Activated CD4-positive, alpha-beta T cell treated with anti-CD3 and anti-CD28 coated beads, Interleukin-2, amount 50 U/mL, for 1 hour (primary cell): Measurements from ENCODE around the gene MRPS9.

Experiments used
- DNase-seq: peaks from one replicate; pipeline ENCODE4 v3.0.0-alpha.2; 2020

MRPS9 gene

DNA sequence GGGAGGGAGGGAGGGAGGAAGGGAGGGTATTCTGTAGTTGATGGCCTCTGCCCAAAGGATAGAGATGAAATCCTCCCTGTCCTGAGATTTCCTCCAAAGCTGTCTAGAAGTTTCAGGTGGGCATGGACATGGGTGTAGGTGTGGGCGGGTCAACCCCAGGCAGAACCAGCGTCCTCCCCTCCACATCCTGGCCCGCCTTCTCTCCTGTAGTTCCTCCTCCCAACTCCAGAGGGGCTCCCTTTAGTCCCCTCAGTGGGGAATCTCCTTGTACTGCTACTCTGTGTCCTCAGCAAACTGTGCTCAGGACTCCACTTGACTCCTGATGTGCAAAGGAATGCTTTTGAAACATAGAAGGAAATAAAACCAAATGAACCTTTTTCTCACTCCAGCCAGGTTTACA, 88.1 kb downstream of the MRPS9 start:
- DNase-seq: no peak

DNA sequence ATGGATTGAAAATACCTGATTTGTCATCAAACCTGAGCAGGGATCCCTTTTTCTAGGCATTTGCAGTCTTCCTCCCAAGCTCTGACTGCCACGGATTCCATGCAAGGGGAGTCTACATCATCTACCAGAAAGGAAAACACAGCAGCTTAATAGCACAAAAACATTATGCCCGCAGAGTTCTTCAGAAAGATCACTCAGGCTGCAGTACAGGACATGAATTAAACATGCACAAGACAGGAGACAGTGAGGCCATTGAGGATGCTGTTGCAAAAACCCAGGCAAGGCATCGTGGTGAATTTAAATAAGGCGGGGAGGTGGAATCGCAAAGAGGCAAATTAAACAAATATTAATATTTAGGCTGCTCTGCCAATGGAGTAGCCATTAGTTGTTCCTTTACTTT, 88.5 kb downstream of the MRPS9 start:
- DNase-seq: no peak

DNA sequence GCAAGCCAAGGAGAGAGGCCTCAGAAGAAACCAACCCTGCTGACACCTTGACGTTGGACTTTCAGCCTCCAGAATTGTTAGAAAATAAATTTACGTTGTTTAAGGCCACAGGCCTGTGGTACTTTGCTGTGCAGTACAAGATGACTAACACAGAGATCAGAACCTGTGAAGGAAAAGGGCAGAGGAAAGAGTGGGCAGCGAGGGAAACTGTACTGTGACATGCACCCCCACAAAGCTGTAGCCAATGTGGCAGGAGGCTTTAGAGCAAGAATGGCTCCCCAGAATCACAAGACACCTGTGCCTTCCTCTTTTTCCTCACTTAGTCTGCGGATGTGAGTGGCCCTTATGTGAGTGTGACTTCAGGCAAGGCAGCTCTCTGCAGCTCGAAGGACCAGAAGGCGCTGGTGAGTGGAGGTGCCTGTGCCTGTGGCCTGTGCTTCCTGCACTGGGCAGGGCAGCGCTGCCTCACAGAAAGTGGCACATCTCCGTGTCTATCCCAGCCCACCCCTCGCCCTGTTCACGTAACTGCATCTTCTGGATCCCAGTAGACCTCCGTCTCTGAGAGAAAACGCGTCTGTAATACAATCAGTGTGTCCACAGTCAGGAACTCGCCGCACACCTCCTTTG, 89.5 kb downstream of the MRPS9 start:
- DNase-seq: no peak

DNA sequence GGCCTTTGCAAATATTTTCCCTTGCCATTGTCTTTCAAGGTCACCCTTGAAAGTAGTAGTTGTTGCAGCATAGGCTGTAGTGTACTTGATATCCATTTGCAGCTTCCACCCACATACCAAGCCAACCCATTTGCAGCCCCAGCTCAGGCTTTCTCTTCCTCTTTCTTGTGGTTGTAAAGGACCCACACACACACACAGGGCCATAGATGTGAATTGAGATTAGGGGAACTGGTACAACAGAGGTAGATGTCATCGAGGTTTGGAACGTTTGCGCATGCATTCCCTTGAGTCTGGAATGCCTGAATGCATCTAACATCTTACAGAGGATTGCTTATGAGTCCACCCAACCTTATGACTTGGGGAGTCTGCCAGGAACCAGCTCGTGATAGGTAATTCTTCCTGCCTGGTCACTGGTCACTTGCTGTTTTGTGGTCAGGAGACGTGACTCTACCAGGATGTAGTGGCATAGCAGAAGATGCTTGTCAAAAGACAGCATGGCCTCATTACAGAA, 91.9 kb downstream of the MRPS9 start:
- no peak for DNase-seq

GRCh38 chr2:105130546-105130945, 92.7 kb downstream of the MRPS9 start:
- DNase-seq: no peak

- DNase-seq: no peak
Observed at GRCh38 chr2:105134081-105134480, 96.2 kb downstream of the MRPS9 start.

DNA sequence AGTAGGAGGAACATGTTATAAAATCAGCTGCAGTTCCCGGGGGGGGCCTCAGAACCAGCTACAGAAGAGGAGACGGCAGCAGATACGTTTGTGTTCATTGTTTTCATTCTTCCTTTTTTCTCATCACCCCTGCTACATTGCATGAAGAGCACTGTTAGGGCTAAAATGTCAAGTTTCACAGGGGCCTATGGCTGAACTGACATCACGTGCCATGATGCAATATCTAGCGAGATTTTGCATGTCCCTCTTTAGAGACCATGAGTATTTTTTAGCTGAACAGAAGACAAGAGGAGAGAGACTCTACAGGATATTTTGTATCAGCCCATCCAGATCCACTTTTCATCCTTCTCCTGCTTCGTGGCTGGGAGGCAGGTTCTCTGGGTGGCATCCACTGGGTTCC, 97.6 kb downstream of the MRPS9 start:
- no peak for DNase-seq

- DNase-seq: no peak
Observed at GRCh38 chr2:105136394-105136793, 98.5 kb downstream of the MRPS9 start.

GRCh38 chr2:105138643-105139042, 100.8 kb downstream of the MRPS9 start:
- no peak for DNase-seq

GRCh38 chr2:105139556-105140239, 101.8 kb downstream of the MRPS9 start:
- DNase-seq: no peak

GRCh38 chr2:105140240-105140568, 102.3 kb downstream of the MRPS9 start:
- DNase-seq: no peak

DNA sequence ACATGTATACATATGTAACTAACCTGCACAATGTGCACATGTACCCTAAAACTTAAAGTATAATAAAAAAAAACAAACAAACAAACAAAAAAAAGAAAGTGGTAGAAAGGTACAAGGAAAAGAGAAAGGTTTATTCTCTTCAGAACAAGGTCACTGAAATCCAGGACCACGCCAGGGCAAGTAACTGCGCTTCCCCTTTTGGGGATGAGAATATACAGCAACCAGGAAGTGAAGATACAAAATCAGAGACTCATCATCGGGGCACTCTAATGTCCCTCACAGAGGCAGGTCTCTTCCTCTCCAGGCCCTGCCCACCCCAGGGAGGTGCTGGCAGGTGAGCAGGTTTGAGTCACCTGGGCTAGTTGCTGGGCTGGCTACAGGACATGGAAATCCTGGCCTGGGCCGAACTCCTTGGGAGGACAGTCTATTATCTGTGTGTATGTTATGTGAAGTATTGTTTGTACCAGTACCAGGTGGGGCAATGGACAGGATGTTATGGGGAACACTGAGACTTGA, 103.3 kb downstream of the MRPS9 start:
- no peak for DNase-seq

DNA sequence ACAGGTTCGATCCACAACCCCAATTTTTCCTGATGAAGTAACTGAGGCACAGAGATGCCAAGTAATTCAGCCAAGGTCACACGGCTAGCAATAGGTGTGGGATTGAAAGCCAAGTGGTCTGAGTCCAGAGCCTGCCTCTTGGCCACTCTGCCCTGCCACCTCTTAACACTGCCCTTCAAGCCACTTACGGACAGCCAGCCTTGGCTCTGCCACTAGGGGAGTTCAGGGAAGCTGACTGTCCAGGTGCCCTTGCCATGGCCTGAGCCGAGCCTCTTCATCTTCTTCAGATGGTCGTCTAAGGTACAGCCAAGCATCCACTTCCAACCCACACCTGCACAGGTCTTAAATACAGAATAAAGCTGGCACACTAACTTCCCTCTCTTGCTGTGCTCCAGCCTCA, 104.4 kb downstream of the MRPS9 start:
- DNase-seq: no peak

DNA sequence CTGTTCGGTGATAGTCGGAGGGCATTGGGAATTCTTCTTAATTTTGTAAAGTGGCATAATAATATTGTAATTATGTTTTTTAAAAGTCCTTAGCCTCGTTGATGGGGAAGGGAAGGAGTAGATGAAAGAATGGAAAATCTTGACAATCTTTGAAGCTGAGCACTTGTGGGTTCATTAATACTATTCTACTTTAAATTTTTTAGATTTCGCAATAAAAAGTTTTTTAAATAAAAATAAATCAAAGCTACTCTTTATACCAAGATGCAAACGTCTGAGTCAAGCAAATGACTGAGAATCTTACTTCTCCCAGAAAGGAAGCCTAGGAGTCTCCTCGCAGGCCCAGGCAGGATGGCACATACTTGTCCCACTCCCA, 105.2 kb downstream of the MRPS9 start:
- DNase-seq: no peak

DNA sequence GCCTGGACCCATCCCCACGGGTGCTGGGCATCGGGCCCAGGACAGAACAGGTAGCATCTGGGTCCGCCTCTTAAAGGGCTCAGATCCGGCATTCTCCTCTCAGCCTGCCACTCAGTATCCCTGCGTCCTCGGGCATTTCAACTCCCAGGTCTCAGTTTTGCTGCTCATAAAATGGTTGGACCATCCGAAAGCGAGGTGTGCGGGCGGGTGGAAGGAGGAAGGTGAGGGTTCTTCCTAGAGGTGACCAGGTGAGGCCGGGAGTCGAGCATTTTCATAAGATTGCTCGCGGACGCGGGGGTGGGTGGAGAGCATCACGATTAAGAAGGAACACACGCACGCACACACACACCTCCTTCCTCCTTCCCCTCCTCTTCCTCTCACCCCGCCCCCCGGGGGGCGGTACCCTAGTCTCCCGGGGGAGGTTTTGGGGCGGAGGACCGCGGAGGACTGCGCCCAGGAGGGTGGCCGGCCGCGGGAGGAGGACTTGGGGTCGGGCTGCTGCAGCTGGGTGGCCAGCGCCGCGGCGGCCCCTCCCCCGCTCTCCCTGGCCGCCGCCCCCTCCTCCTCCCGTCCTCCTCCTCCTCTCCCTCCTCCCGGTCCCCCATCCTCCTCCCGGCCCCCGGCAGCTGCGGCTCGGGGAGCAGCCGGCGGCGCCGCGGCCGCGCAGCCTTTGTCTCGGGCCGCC, 105.7 kb downstream of the MRPS9 start:
- DNase-seq: peak; percentile 6

GRCh38 chr2:105144152-105144940, 106.5 kb downstream of the MRPS9 start:
- no peak for DNase-seq

DNA sequence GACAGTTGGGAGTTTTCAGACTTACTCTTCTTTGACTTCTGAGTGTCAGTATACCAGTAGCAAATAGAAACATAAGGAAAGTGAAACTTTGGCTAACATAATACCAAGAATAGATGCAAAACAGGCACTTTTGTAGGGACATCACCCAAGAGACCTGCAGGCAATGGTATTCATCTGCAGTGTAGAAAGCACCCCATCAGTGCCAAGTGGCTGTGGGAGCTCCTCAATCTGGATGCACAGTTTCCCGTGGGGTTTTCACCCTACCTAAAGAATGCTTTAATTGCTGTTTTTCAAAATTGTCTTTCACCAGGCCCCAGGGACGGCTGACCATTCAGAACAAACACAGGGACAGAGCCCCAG, 107.1 kb downstream of the MRPS9 start:
- no peak for DNase-seq

GRCh38 chr2:105149272-105149671, 111.4 kb downstream of the MRPS9 start:
- DNase-seq: no peak
